DND-41 (cell line): ENCODE measurements around the gene NAXD.
"Not testable (repeated sequence)": the region's sequence is repeated elsewhere in the genome, so short reads cannot be mapped to it uniquely, and the experiment has no call there.

ENCODE experiments used
- ATAC-seq: fragments of 200-7000 bp; cut with Tn5 transposase; 3 replicates; pipeline ENCODE4 v1.9.1; 2021; ENCODE audit warnings: low read depth; ENCODE audit not compliant: insufficient read depth
- DNase-seq: peaks from one replicate; pipeline ENCODE4 v3.0.0-alpha.2; 2020
- H2AFZ ChIP-seq: 2 replicates; pipeline ENCODE4 v1.6.0; 2012; ENCODE audit warnings: low read depth, low read length
- H3K27ac ChIP-seq: 2 replicates; pipeline ENCODE4 v1.5.1; 2012; ENCODE audit warnings: low read length, inconsistent platforms
- H3K27me3 ChIP-seq: fragments of 200-600 bp; sonication (generic); 2 replicates; pipeline ENCODE4 v1.6.0; 2012; ENCODE audit warnings: low read length, mild to moderate bottlenecking, inconsistent platforms; ENCODE audit not compliant: insufficient read depth, poor library complexity
- H3K36me3 ChIP-seq: 2 replicates; pipeline ENCODE4 v1.5.1; 2012; ENCODE audit warnings: low read length, inconsistent platforms; ENCODE audit not compliant: insufficient read depth
- H3K4me1 ChIP-seq: 2 replicates; pipeline ENCODE4 v1.5.1; 2012; ENCODE audit warnings: mild to moderate bottlenecking, low read length; ENCODE audit not compliant: insufficient read depth
- H3K4me2 ChIP-seq: 2 replicates; pipeline ENCODE4 v1.6.0; 2012; ENCODE audit warnings: mild to moderate bottlenecking, moderate library complexity, low read length, inconsistent platforms; ENCODE audit not compliant: insufficient read depth
- H3K4me3 ChIP-seq, 2 experiments: fragments of 200-600 bp in 1 of 2; shearing (Covaris generic) in 1 of 2; 2 replicates each; pipeline ENCODE4 v1.5.1; 2012 to 2016; ENCODE audit warnings: inconsistent platforms in 2 of 2, low read length in 2 of 2, mild to moderate bottlenecking in 2 of 2, low read depth in 1 of 2, moderate library complexity in 1 of 2
- H3K79me2 ChIP-seq: 2 replicates; pipeline ENCODE4 v1.6.0; 2012; ENCODE audit warnings: low read length, inconsistent platforms; ENCODE audit not compliant: insufficient read depth
- H3K9ac ChIP-seq: 2 replicates; pipeline ENCODE4 v1.6.0; 2012; ENCODE audit warnings: low read depth, mild to moderate bottlenecking, inconsistent platforms, low read length, moderate library complexity
- H3K9me3 ChIP-seq: 2 replicates; pipeline ENCODE4 v1.5.1; 2012; ENCODE audit warnings: low read length, moderate library complexity, mild to moderate bottlenecking, inconsistent platforms; ENCODE audit not compliant: insufficient read depth, severe bottlenecking
- H4K20me1 ChIP-seq: 2 replicates; pipeline ENCODE4 v1.6.0; 2012; ENCODE audit warnings: low read length; ENCODE audit not compliant: insufficient read depth
- EZH2 ChIP-seq: IDR thresholded peaks from 3 replicates; pipeline ENCODE4 v1.6.1; 2012; ENCODE audit warnings: borderline replicate concordance, low read depth, mild to moderate bottlenecking, moderate library complexity, low read length, inconsistent platforms; ENCODE audit not compliant: severe bottlenecking
- TF ChIP-seq, protein P1 (sequence below): IDR thresholded peaks from 2 replicates; pipeline ENCODE4 v1.5.1; 2012; ENCODE audit warnings: borderline replicate concordance, low read length, moderate library complexity, mild to moderate bottlenecking; ENCODE audit not compliant: poor library complexity, severe bottlenecking; ENCODE audit errors: extremely low read depth

The NAXD gene

DNA sequence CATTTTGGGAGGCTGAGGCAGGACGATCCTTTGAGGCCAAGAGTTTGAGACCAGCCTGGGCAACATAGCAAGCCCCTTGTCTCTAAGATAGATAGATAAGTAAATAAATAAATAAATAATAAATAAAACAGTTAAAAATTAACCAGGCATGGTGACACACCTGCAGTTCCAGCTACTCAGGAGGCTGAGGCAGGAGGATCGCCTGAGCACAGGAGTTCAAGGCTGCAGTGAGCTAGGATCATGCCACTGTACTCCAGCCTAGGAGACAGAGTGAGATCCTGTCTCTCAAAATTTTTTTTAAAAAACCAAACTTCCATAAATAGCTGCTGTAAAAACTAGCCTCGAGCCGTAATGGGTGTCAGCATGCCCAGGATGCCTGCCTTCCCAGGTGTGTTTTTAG lies 14.4 kb upstream of the NAXD start:
- H3K27me3 ChIP-seq = peaks cover 14% of the 10 kb centered on the region
- H3K9ac ChIP-seq = no peak overlapping the region
- no peaks in the 10 kb centered on the region for H3K36me3 ChIP-seq
- no peaks in the 10 kb centered on the region for H4K20me1 ChIP-seq
- H3K27ac ChIP-seq = no peak overlapping the region
- no peaks in the 10 kb centered on the region for H3K79me2 ChIP-seq
- no peak overlapping the region for H2AFZ ChIP-seq
- H3K9me3 ChIP-seq = no peaks in the 10 kb centered on the region
- no peak for DNase-seq
- H3K4me2 ChIP-seq = no peak overlapping the region
- TF ChIP-seq, protein P1, sequence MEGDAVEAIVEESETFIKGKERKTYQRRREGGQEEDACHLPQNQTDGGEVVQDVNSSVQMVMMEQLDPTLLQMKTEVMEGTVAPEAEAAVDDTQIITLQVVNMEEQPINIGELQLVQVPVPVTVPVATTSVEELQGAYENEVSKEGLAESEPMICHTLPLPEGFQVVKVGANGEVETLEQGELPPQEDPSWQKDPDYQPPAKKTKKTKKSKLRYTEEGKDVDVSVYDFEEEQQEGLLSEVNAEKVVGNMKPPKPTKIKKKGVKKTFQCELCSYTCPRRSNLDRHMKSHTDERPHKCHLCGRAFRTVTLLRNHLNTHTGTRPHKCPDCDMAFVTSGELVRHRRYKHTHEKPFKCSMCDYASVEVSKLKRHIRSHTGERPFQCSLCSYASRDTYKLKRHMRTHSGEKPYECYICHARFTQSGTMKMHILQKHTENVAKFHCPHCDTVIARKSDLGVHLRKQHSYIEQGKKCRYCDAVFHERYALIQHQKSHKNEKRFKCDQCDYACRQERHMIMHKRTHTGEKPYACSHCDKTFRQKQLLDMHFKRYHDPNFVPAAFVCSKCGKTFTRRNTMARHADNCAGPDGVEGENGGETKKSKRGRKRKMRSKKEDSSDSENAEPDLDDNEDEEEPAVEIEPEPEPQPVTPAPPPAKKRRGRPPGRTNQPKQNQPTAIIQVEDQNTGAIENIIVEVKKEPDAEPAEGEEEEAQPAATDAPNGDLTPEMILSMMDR = no peak
- TF ChIP-seq EZH2 = no peak
- H3K4me3 ChIP-seq = no peak overlapping the region
- ATAC-seq = no peak
- H3K4me1 ChIP-seq = no peaks in the 10 kb centered on the region

DNA sequence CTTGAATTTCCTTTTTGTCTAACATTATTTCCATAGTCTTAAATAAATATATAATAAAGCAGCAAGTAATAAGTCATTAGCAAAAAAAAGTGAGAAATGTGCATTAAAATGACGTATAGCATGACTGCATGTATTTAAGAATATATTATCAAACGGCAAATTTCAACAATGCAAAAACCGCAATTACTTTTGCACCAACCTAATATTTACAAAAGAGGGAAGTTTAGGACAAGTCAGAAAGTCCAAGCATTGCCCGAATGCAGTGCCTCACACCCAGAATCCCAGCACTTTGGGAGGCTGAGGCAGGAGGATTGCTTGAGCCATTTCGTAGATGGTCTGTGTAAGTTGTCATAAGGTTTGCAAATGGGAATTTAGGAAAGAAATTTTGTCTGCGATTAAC lies 10.2 kb upstream of the NAXD start:
- no peaks in the 10 kb centered on the region for H3K9me3 ChIP-seq
- TF ChIP-seq, protein P1 = no peak
- TF ChIP-seq EZH2 = no peak

DNA sequence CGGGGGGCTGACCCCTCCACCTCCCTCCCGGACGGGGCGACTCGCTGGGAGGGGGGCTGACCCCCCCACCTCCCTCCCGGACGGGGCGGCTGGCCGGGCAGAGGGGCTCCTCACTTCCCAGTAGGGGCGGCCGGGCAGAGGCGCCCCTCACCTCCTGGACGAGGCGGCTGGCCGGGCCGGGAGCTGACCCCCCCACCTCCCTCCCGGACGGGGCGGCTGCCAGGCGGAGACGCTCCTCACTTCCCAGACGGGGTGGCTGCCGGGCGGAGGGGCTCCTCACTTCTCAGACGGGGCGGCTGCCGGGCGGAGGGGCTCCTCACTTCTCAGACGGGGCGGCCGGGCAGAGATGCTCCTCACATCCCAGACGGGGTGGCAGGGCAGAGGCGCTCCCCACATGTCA lies 9.1 kb upstream of the NAXD start:
- not testable (repeated sequence) for H3K36me3 ChIP-seq, H3K4me1 ChIP-seq, ATAC-seq, H3K27me3 ChIP-seq, H3K9ac ChIP-seq, H2AFZ ChIP-seq, H3K9me3 ChIP-seq, H3K27ac ChIP-seq, H3K4me3 ChIP-seq, H4K20me1 ChIP-seq, DNase-seq, H3K4me2 ChIP-seq, H3K79me2 ChIP-seq

More for the DNA sequence above, 10.2 kb upstream of the NAXD start:
- H3K27ac ChIP-seq = no peak overlapping the region
- H3K4me3 ChIP-seq = no peak overlapping the region
- DNase-seq (no peak), ATAC-seq (no peak)
- no peak overlapping the region for H3K9ac ChIP-seq
- H2AFZ ChIP-seq = no peak overlapping the region
- H3K4me1 ChIP-seq = no peaks in the 10 kb centered on the region
- no peak overlapping the region for H3K4me2 ChIP-seq
- H3K36me3 ChIP-seq = no peaks in the 10 kb centered on the region
- no peaks in the 10 kb centered on the region for H4K20me1 ChIP-seq
- H3K79me2 ChIP-seq = no peaks in the 10 kb centered on the region
- H3K27me3 ChIP-seq = peaks cover 5% of the 10 kb centered on the region

DNA sequence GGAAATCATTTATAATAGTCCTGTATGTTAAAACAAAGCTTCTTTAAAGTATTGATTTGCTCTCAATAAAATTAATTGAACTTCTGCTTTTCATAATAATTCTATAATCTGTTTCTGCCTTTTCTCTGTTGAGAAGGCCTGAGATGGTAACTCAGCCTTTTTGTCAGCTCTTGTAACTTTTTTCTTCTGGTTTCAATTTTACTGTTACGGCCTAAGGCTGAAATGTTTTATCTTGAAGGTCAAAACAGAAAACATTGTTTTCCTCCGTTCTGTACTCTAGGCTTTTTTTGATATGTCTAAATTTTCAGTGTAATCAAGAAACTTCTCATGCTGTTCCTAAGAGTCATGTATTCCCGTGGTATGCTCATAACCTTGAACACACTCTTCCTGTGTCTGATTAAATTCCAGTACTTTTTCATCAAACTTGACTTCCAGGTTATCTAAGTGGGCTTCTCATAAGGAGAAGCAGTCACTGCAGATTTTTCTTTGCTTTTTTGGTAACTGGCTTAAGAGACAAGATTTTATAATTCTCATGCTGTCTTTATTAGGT lies 7.6 kb upstream of the NAXD start:
- Histone ChIP-seq H3K9ac (no peak overlapping the region), H2AFZ (no peak overlapping the region), H3K9me3 (no peaks in the 10 kb centered on the region), H3K4me2 (no peak overlapping the region), H3K79me2 (no peaks in the 10 kb centered on the region), H3K4me1 (no peaks in the 10 kb centered on the region), H3K4me3 (no peak overlapping the region), H3K27me3 (no peaks in the 10 kb centered on the region), H3K27ac (no peak overlapping the region), H3K36me3 (no peaks in the 10 kb centered on the region), H4K20me1 (no peaks in the 10 kb centered on the region)
- no peak for DNase-seq
- TF ChIP-seq, protein P1 = no peak
- no peak for TF ChIP-seq EZH2
- no peak for ATAC-seq
